ENCODE data around the gene ATG101.
A peak's percentile ranks its signal among the peaks of the same experiment; 100 is the strongest.

DNA sequence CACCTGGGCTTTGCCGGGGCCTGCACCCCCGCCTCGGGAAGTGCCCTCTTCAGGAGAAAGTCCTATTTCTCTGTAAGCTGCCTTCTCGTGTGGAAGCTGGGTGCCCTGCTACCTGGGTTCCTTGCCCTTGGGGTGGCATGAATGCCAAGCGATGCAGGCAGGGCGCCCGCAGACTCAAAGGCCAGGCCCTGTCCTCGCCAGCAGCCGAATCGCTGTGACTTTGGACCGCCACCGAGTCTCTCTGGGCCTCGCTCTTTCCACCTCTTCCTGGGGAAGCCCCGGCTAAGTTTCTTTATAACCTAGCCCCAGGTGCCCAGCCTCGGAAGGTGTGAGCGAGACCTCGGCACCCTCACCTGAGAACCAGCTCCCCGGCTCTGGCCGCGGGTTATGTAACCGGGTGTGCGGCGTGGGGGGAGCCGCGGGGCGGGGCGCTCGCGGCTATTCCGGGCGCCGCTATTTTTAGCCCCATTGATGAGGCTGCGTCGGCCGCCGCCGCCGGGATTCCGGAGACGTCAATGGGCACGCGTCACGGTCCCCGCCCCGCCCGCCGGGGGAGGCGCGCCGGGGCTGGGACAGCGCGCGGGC, 33.1 kb upstream of the ATG101 start:
- no peak for TF ChIP-seq CTCF (IDR thresholded peaks at IDR 0.05; ENCODE audit: poor library complexity, severe bottlenecking)
- peak; percentile 41 for TF ChIP-seq EP300 (conservative IDR thresholded peaks at IDR 0.05; ENCODE audit: poor library complexity, severe bottlenecking)
- TF ChIP-seq RAD21 (conservative IDR thresholded peaks at IDR 0.05): no peak
- TF ChIP-seq EZH2 (IDR thresholded peaks at IDR 0.05; ENCODE audit: borderline replicate concordance, insufficient read depth, low read length, poor library complexity, severe bottlenecking): no peak
- no peak for TF ChIP-seq POLR2AphosphoS5 (IDR thresholded peaks at IDR 0.05)
- no peak for TF ChIP-seq TAF1 (IDR thresholded peaks at IDR 0.05; ENCODE audit: low read depth)
- peak; percentile 21 for TF ChIP-seq MXI1 (conservative IDR thresholded peaks at IDR 0.05; ENCODE audit: poor library complexity, severe bottlenecking)

All from neural cell (in vitro differentiated cells).